ENCODE data around the gene ITGBL1. TPM values are rescaled to one million over a fixed set of nuclear protein-coding genes. Genes with fewer than 3 reads are reported as not detected.

Gene ITGBL1
- total and polyA plus RNA-seq, 5 donors from 2014 or later = not detected

- ATAC-seq (ENCODE audit: low read depth in 2 of 2) (no peak), DNase-seq (no peak)
- no peaks in the 10 kb centered on the region for H3K27me3 Mint-ChIP-seq
- Histone ChIP-seq H3K36me3 (ENCODE audit: control insufficient read depth, insufficient read depth, low read length) (no peaks in the 10 kb centered on the region), H3K4me1 (ENCODE audit: control insufficient read depth, insufficient read depth, low read length, poor library complexity, severe bottlenecking) (no peaks in the 10 kb centered on the region), H3K4me3 (ENCODE audit: low read depth, low read length) (no peak overlapping the region), H3K27me3 (ENCODE audit: control insufficient read depth, insufficient read depth, low read length) (no peaks in the 10 kb centered on the region), H3K27ac (ENCODE audit: insufficient read depth, low read length, poor library complexity, severe bottlenecking) (no peak overlapping the region), H3K9me3 (ENCODE audit: control insufficient read depth in 2 of 2, low read length in 2 of 2) (peaks cover 0 to 3% of the 10 kb centered on the region in 2 experiments)
- H3K36me3 Mint-ChIP-seq = no peaks in the 10 kb centered on the region
- no peaks in the 10 kb centered on the region for H3K4me1 Mint-ChIP-seq
- peaks cover 0 to 4% (median 0%) of the 10 kb centered on the region in 7 donors for H3K9me3 Mint-ChIP-seq
- no peak overlapping the region for H3K4me3 Mint-ChIP-seq
- H3K27ac Mint-ChIP-seq = no peak overlapping the region
These were observed 274.6 kb downstream of the ITGBL1 start for GRCh38 chr13:101727118-101727517.

GRCh38 chr13:101728021-101728420 lies 275.5 kb downstream of the ITGBL1 start:
- H3K36me3 ChIP-seq (ENCODE audit: control insufficient read depth, insufficient read depth, low read length) = no peaks in the 10 kb centered on the region
- no peak overlapping the region for H3K4me3 Mint-ChIP-seq
- peaks cover 0 to 3% of the 10 kb centered on the region in 2 experiments for H3K9me3 ChIP-seq (ENCODE audit: control insufficient read depth in 2 of 2, low read length in 2 of 2)
- no peaks in the 10 kb centered on the region for H3K27me3 ChIP-seq (ENCODE audit: control insufficient read depth, insufficient read depth, low read length)
- H3K4me3 ChIP-seq (ENCODE audit: low read depth, low read length) = no peak overlapping the region
- H3K4me1 ChIP-seq (ENCODE audit: control insufficient read depth, insufficient read depth, low read length, poor library complexity, severe bottlenecking) = no peaks in the 10 kb centered on the region
- no peak overlapping the region for H3K27ac ChIP-seq (ENCODE audit: insufficient read depth, low read length, poor library complexity, severe bottlenecking)
- H3K27me3 Mint-ChIP-seq = no peaks in the 10 kb centered on the region
- ATAC-seq (ENCODE audit: low read depth in 2 of 2) = no peak
- H3K27ac Mint-ChIP-seq = no peak overlapping the region
- DNase-seq = no peak
- H3K36me3 Mint-ChIP-seq = no peaks in the 10 kb centered on the region
- no peaks in the 10 kb centered on the region for H3K4me1 Mint-ChIP-seq
- H3K9me3 Mint-ChIP-seq = peaks cover 0 to 4% (median 0%) of the 10 kb centered on the region in 7 donors

DNA sequence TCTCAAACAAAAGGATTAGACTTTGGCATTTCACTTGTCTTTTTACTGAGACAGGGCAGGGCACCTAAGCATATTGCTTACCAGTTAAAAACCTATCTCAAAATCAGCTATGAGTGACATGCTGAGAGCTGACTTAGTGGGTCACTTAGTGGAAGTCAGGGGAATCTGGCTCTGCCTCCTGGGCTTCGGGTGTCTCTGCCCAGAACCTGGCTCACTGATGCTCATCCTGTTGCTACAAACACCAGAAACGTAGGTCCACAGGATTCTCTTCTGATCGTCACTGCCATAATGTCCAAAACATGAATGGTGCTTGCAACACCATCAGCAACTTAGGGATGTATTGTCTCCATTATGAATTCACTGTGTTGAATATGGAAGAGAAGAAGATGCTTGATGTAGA lies 276.1 kb downstream of the ITGBL1 start:
- Histone ChIP-seq H3K27ac (ENCODE audit: insufficient read depth, low read length, poor library complexity, severe bottlenecking) (no peak overlapping the region), H3K4me1 (ENCODE audit: control insufficient read depth, insufficient read depth, low read length, poor library complexity, severe bottlenecking) (no peaks in the 10 kb centered on the region), H3K9me3 (ENCODE audit: control insufficient read depth in 2 of 2, low read length in 2 of 2) (peaks cover 0 to 3% of the 10 kb centered on the region in 2 experiments), H3K36me3 (ENCODE audit: control insufficient read depth, insufficient read depth, low read length) (no peaks in the 10 kb centered on the region), H3K27me3 (ENCODE audit: control insufficient read depth, insufficient read depth, low read length) (no peaks in the 10 kb centered on the region), H3K4me3 (ENCODE audit: low read depth, low read length) (no peak overlapping the region)
- no peak overlapping the region for H3K27ac Mint-ChIP-seq
- H3K27me3 Mint-ChIP-seq = no peaks in the 10 kb centered on the region
- H3K4me1 Mint-ChIP-seq = no peaks in the 10 kb centered on the region
- no peak for ATAC-seq (ENCODE audit: low read depth in 2 of 2)
- peaks cover 0 to 3% (median 0%) of the 10 kb centered on the region in 7 donors for H3K9me3 Mint-ChIP-seq
- H3K36me3 Mint-ChIP-seq = no peaks in the 10 kb centered on the region
- no peak for DNase-seq
- no peak overlapping the region for H3K4me3 Mint-ChIP-seq

GRCh38 chr13:101730420-101731000 lies 278.0 kb downstream of the ITGBL1 start:
- peaks cover 2% of the 10 kb centered on the region for H3K27me3 Mint-ChIP-seq
- ATAC-seq (ENCODE audit: low read depth in 2 of 2) (no peak), DNase-seq (no peak)
- no peaks in the 10 kb centered on the region for H3K9me3 ChIP-seq (ENCODE audit: control insufficient read depth in 2 of 2, low read length in 2 of 2)
- peaks cover 0 to 3% (median 0%) of the 10 kb centered on the region in 7 donors for H3K9me3 Mint-ChIP-seq
- H3K36me3 Mint-ChIP-seq = no peaks in the 10 kb centered on the region
- no peaks in the 10 kb centered on the region for H3K27me3 ChIP-seq (ENCODE audit: control insufficient read depth, insufficient read depth, low read length)
- no peak overlapping the region for H3K4me3 ChIP-seq (ENCODE audit: low read depth, low read length)
- no peak overlapping the region for H3K4me3 Mint-ChIP-seq
- no peaks in the 10 kb centered on the region for H3K36me3 ChIP-seq (ENCODE audit: control insufficient read depth, insufficient read depth, low read length)
- H3K27ac ChIP-seq (ENCODE audit: insufficient read depth, low read length, poor library complexity, severe bottlenecking) = no peak overlapping the region
- no peaks in the 10 kb centered on the region for H3K4me1 ChIP-seq (ENCODE audit: control insufficient read depth, insufficient read depth, low read length, poor library complexity, severe bottlenecking)
- no peaks in the 10 kb centered on the region for H3K4me1 Mint-ChIP-seq
- no peak overlapping the region for H3K27ac Mint-ChIP-seq

GRCh38 chr13:101736566-101736965 lies 284.1 kb downstream of the ITGBL1 start:
- no peak overlapping the region for H3K27ac ChIP-seq (ENCODE audit: insufficient read depth, low read length, poor library complexity, severe bottlenecking)
- H3K36me3 ChIP-seq (ENCODE audit: control insufficient read depth, insufficient read depth, low read length) = no peaks in the 10 kb centered on the region
- no peaks in the 10 kb centered on the region for H3K4me1 ChIP-seq (ENCODE audit: control insufficient read depth, insufficient read depth, low read length, poor library complexity, severe bottlenecking)
- no peak overlapping the region for H3K27ac Mint-ChIP-seq
- DNase-seq (no peak), ATAC-seq (ENCODE audit: low read depth in 2 of 2) (no peak)
- H3K9me3 ChIP-seq (ENCODE audit: control insufficient read depth in 2 of 2, low read length in 2 of 2) = no peaks in the 10 kb centered on the region
- H3K4me3 ChIP-seq (ENCODE audit: low read depth, low read length) = no peak overlapping the region
- H3K27me3 ChIP-seq (ENCODE audit: control insufficient read depth, insufficient read depth, low read length) = no peaks in the 10 kb centered on the region
- no peaks in the 10 kb centered on the region for H3K4me1 Mint-ChIP-seq
- no peak overlapping the region for H3K4me3 Mint-ChIP-seq
- no peaks in the 10 kb centered on the region for H3K9me3 Mint-ChIP-seq
- H3K27me3 Mint-ChIP-seq = peaks cover 4% of the 10 kb centered on the region
- no peaks in the 10 kb centered on the region for H3K36me3 Mint-ChIP-seq

- no peak overlapping the region for H3K4me3 ChIP-seq (ENCODE audit: low read depth, low read length)
- H3K36me3 Mint-ChIP-seq = no peaks in the 10 kb centered on the region
- no peak for DNase-seq
- no peaks in the 10 kb centered on the region for H3K4me1 ChIP-seq (ENCODE audit: control insufficient read depth, insufficient read depth, low read length, poor library complexity, severe bottlenecking)
- H3K27me3 ChIP-seq (ENCODE audit: control insufficient read depth, insufficient read depth, low read length) = no peaks in the 10 kb centered on the region
- no peak overlapping the region for H3K27ac Mint-ChIP-seq
- no peaks in the 10 kb centered on the region for H3K9me3 ChIP-seq (ENCODE audit: control insufficient read depth in 2 of 2, low read length in 2 of 2)
- no peak overlapping the region for H3K4me3 Mint-ChIP-seq
- H3K27me3 Mint-ChIP-seq = peaks cover 4% of the 10 kb centered on the region
- no peaks in the 10 kb centered on the region for H3K36me3 ChIP-seq (ENCODE audit: control insufficient read depth, insufficient read depth, low read length)
- H3K4me1 Mint-ChIP-seq = no peaks in the 10 kb centered on the region
- H3K9me3 Mint-ChIP-seq = no peaks in the 10 kb centered on the region
- H3K27ac ChIP-seq (ENCODE audit: insufficient read depth, low read length, poor library complexity, severe bottlenecking) = no peak overlapping the region
- no peak for ATAC-seq (ENCODE audit: low read depth in 2 of 2)
These were observed 285.9 kb downstream of the ITGBL1 start for GRCh38 chr13:101738336-101738735.

DNA sequence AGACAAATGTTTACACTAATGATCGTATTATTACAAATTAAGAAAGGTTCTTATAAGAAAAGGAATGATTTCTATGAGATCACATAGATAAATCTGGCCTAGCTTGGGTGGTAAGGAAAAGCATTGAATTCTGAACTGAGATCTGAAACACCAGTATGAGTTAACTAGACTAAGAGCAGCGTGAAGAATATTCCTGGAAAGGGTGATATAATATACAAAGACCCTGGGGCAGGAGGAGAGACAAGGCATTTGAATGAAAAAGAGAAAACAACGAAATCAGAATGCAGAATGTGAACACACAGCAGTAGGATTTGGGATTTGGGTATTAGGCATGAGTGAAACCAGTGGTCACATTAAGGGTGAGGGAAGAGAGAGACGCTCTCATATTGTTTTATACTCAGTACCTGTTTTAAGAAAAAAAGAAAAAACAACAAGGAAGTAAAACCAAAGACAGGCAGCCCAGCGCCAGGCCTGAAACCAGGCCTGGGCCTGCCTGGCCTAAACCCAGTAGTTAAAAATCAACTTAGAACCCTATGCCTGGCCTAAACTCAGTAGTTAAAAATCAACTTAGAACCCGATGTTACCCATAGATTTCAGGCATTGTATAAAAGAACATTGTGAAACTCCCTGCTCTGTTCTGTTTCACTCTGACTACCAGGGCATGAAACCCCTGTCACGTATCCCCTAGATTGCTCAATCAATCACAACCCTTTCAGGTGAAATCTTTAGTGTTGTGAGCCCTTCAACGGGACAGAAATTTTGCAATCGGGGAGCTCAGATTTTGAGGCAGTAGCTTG lies 287.1 kb downstream of the ITGBL1 start:
- H3K27ac Mint-ChIP-seq = no peak overlapping the region
- Histone ChIP-seq H3K36me3 (ENCODE audit: control insufficient read depth, insufficient read depth, low read length) (no peaks in the 10 kb centered on the region), H3K27ac (ENCODE audit: insufficient read depth, low read length, poor library complexity, severe bottlenecking) (no peak overlapping the region), H3K9me3 (ENCODE audit: control insufficient read depth in 2 of 2, low read length in 2 of 2) (no peaks in the 10 kb centered on the region), H3K4me1 (ENCODE audit: control insufficient read depth, insufficient read depth, low read length, poor library complexity, severe bottlenecking) (no peaks in the 10 kb centered on the region), H3K4me3 (ENCODE audit: low read depth, low read length) (no peak overlapping the region), H3K27me3 (ENCODE audit: control insufficient read depth, insufficient read depth, low read length) (no peaks in the 10 kb centered on the region)
- no peak for DNase-seq
- H3K27me3 Mint-ChIP-seq = peaks cover 7% of the 10 kb centered on the region
- H3K9me3 Mint-ChIP-seq = no peaks in the 10 kb centered on the region
- no peaks in the 10 kb centered on the region for H3K4me1 Mint-ChIP-seq
- H3K4me3 Mint-ChIP-seq = no peak overlapping the region
- ATAC-seq (ENCODE audit: low read depth in 2 of 2) = no peak
- no peaks in the 10 kb centered on the region for H3K36me3 Mint-ChIP-seq

- no peak overlapping the region for H3K4me3 ChIP-seq (ENCODE audit: low read depth, low read length)
- DNase-seq = no peak
- no peaks in the 10 kb centered on the region for H3K27me3 ChIP-seq (ENCODE audit: control insufficient read depth, insufficient read depth, low read length)
- no peaks in the 10 kb centered on the region for H3K36me3 ChIP-seq (ENCODE audit: control insufficient read depth, insufficient read depth, low read length)
- Mint-ChIP-seq H3K9me3 (peaks cover 0 to 2% (median 0%) of the 10 kb centered on the region in 7 donors), H3K27ac (no peak overlapping the region), H3K36me3 (no peaks in the 10 kb centered on the region), H3K4me1 (no peaks in the 10 kb centered on the region), H3K4me3 (no peak overlapping the region), H3K27me3 (peaks cover 4% of the 10 kb centered on the region)
- H3K27ac ChIP-seq (ENCODE audit: insufficient read depth, low read length, poor library complexity, severe bottlenecking) = no peak overlapping the region
- no peaks in the 10 kb centered on the region for H3K4me1 ChIP-seq (ENCODE audit: control insufficient read depth, insufficient read depth, low read length, poor library complexity, severe bottlenecking)
- no peak for ATAC-seq (ENCODE audit: low read depth in 2 of 2)
- no peaks in the 10 kb centered on the region for H3K9me3 ChIP-seq (ENCODE audit: control insufficient read depth in 2 of 2, low read length in 2 of 2)
These were observed 294.0 kb downstream of the ITGBL1 start for GRCh38 chr13:101746513-101746912.

Data from CD4-positive, CD25-positive, alpha-beta regulatory T cell (primary cell).